Activated CD8-positive, alpha-beta memory T cell treated with anti-CD3 and anti-CD28 coated beads for 36 hours (primary cell): Measurements from ENCODE around the gene ZNF691. TPM values are rescaled to one million over a fixed set of nuclear protein-coding genes. Genes with fewer than 3 reads are reported as not detected.
"Not testable (repeated sequence)": the region's sequence is repeated elsewhere in the genome, so short reads cannot be mapped to it uniquely, and the experiment has no call there.

Experiments used
- CTCF ChIA-PET: fragments of 350-600 bp; sonication (Branson Sonifier 250); formaldehyde crosslinking; loops from one replicate; lab custom pipeline; 2021; ENCODE audit warnings: antibody characterized with exemption; lab: Charles Lee
- POLR2A ChIA-PET: fragments of 350-600 bp; sonication (Branson Sonifier 250); formaldehyde crosslinking; loops from one replicate; lab custom pipeline; 2021; ENCODE audit warnings: antibody characterized with exemption; lab: Charles Lee
- total RNA-seq, 2 experiments: library from RNA; stranded (reverse); gene quantifications; one replicate each; pipeline ENCODE4 v1.2.3, GENCODE V29; 2021

The ZNF691 gene
- 10 to 100 TPM; 12.0 to 12.2 TPM for total RNA-seq

- CTCF ChIA-PET: interaction anchor here (0.6 to 1.6 kb wide), 10 partner anchors 21 to 227 kb away, joined by 3 to 6 read pairs (median 4); partner anchors contain the start of genes C1orf50 and P3H1
- POLR2A ChIA-PET: interaction anchor here (0.5 to 2.4 kb wide), 5 partner anchors 20 to 538 kb away, joined by 3 to 15 read pairs (median 3); partner anchors contain the start of genes C1orf50, P3H1 and SLC2A1
Observed at GRCh38 chr1:42846257-42847110, at the start of gene ZNF691. ZNF691 (plus strand) TSS chr1:42846613; CDS start chr1:42849659, 3,046 bp downstream.

GRCh38 chr1:42797414-42797813, 49.0 kb upstream of the ZNF691 start:
- ChIA-PET CTCF (no interaction called here), POLR2A (no interaction called here)

GRCh38 chr1:42797979-42798378, 48.4 kb upstream of the ZNF691 start:
- ChIA-PET POLR2A (no interaction called here), CTCF (no interaction called here)

- POLR2A ChIA-PET: no interaction called here
Observed at GRCh38 chr1:42801832-42802473, 44.5 kb upstream of the ZNF691 start.

GRCh38 chr1:42806171-42806570, 40.2 kb upstream of the ZNF691 start:
- CTCF ChIA-PET: interaction anchor here (0.6 to 1.5 kb wide), 2 partner anchors 267 to 1931 kb away, joined by 3 read pairs; no protein-coding TSS in a partner anchor
- POLR2A ChIA-PET: no interaction called here

More at GRCh38 chr1:42801832-42802473, 44.5 kb upstream of the ZNF691 start:
- CTCF ChIA-PET: no interaction called here

GRCh38 chr1:42806593-42806992, 39.8 kb upstream of the ZNF691 start:
- ChIA-PET CTCF (interaction anchor here (0.6 to 1.5 kb wide), 2 partner anchors 267 to 1932 kb away, joined by 3 read pairs; no protein-coding TSS in a partner anchor), POLR2A (no interaction called here)

GRCh38 chr1:42807056-42807668, 39.3 kb upstream of the ZNF691 start:
- POLR2A ChIA-PET: no interaction called here
- CTCF ChIA-PET: interaction anchor here (1.5 kb wide), 1 partner anchor 266 kb away, joined by 3 read pairs; no protein-coding TSS in a partner anchor

GRCh38 chr1:42814815-42815214, 31.6 kb upstream of the ZNF691 start:
- CTCF ChIA-PET, POLR2A ChIA-PET: not testable (repeated sequence)

- ChIA-PET POLR2A (no interaction called here), CTCF (interaction anchor here (0.6 to 1.2 kb wide), 5 partner anchors 22 to 257 kb away, joined by 3 read pairs; partner anchors contain the start of genes C1orf50 and P3H1)
Observed at GRCh38 chr1:42815941-42816584, 30.4 kb upstream of the ZNF691 start.

- POLR2A ChIA-PET: no interaction called here
- CTCF ChIA-PET: interaction anchor here (0.7 to 1.2 kb wide), 4 partner anchors 22 to 256 kb away, joined by 3 read pairs; partner anchors contain the start of genes C1orf50 and P3H1
Observed at GRCh38 chr1:42816585-42817439, 29.6 kb upstream of the ZNF691 start, which contains the start of the genes ERMAP and SVBP. ERMAP (plus strand) TSS chr1:42817122; CDS start chr1:42830449, 13,327 bp downstream. SVBP (minus strand) TSS chr1:42817397; CDS start chr1:42816544, 853 bp downstream.

- POLR2A ChIA-PET: interaction anchor here (0.5 to 0.6 kb wide), 2 partner anchors 51 to 146 kb away, joined by 3 to 5 read pairs; no protein-coding TSS in a partner anchor
- CTCF ChIA-PET: interaction anchor here (1.4 kb wide), 1 partner anchor 50 kb away, joined by 4 read pairs; the partner anchor contains the start of genes C1orf50 and P3H1
Observed at GRCh38 chr1:42817440-42817767, 29.0 kb upstream of the ZNF691 start.

GRCh38 chr1:42817976-42818375, 28.4 kb upstream of the ZNF691 start:
- CTCF ChIA-PET: interaction anchor here (1.4 kb wide), 1 partner anchor 51 kb away, joined by 4 read pairs; the partner anchor contains the start of genes C1orf50 and P3H1
- POLR2A ChIA-PET: interaction anchor here (0.5 to 0.6 kb wide), 2 partner anchors 52 to 146 kb away, joined by 3 to 5 read pairs; no protein-coding TSS in a partner anchor

- ChIA-PET CTCF (interaction anchor here (0.7 to 1.8 kb wide), 5 partner anchors 26 to 253 kb away, joined by 4 to 5 read pairs (median 4); partner anchors contain the start of genes P3H1 and ZNF691), POLR2A (no interaction called here)
Observed at GRCh38 chr1:42820813-42821212, 25.6 kb upstream of the ZNF691 start.

- POLR2A ChIA-PET: no interaction called here
- CTCF ChIA-PET: interaction anchor here (0.6 kb wide), 1 partner anchor 37 kb away, joined by 3 read pairs; no protein-coding TSS in a partner anchor
Observed at GRCh38 chr1:42821690-42822089, 24.7 kb upstream of the ZNF691 start.

GRCh38 chr1:42822800-42823392, 23.5 kb upstream of the ZNF691 start:
- POLR2A ChIA-PET: no interaction called here
- CTCF ChIA-PET: interaction anchor here (0.8 kb wide), 1 partner anchor 23 kb away, joined by 3 read pairs; the partner anchor contains the start of gene ZNF691

GRCh38 chr1:42824481-42825035, 21.9 kb upstream of the ZNF691 start:
- ChIA-PET POLR2A (no interaction called here), CTCF (interaction anchor here (1.0 kb wide), 1 partner anchor 21 kb away, joined by 5 read pairs; the partner anchor contains the start of gene ZNF691)
